Activated CD4-positive, CD25-positive, alpha-beta regulatory T cell treated with anti-CD3 and anti-CD28 coated beads, Interleukin-2, amount 50 U/mL, for 24 hours (primary cell): Measurements from ENCODE around the gene TGM2.

Source experiments
- ATAC-seq, 2 donors: fragments of 150-1000 bp; cut with Tn5 transposase; one replicate each; pipeline ENCODE4 v1.10.0; 2021; ENCODE audit warnings: mild to moderate bottlenecking in 1 of 2, moderate library complexity in 1 of 2

TGM2 gene

GRCh38 chr20:38130687-38131587 lies 34.1 kb downstream of the TGM2 start:
- no peak for ATAC-seq

- ATAC-seq = no peak
Observed at GRCh38 chr20:38129893-38130609, 35.0 kb downstream of the TGM2 start.

- ATAC-seq = no peak
Observed at GRCh38 chr20:38129248-38129865, 35.7 kb downstream of the TGM2 start.

- no peak for ATAC-seq
Observed at GRCh38 chr20:38128691-38129090, 36.4 kb downstream of the TGM2 start.

GRCh38 chr20:38127920-38128528 lies 37.0 kb downstream of the TGM2 start:
- no peak for ATAC-seq

- peak in 1 of 2 donors; percentile 51 for ATAC-seq
Observed at GRCh38 chr20:38126932-38127621, 38.0 kb downstream of the TGM2 start.

- no peak for ATAC-seq
Observed at GRCh38 chr20:38126146-38126921, 38.7 kb downstream of the TGM2 start.

- no peak for ATAC-seq
Observed at GRCh38 chr20:38125157-38126056, 39.7 kb downstream of the TGM2 start.

- ATAC-seq = no peak
Observed at GRCh38 chr20:38123021-38123587, 42.0 kb downstream of the TGM2 start.

- no peak for ATAC-seq
Observed at GRCh38 chr20:38121741-38122140, 43.3 kb downstream of the TGM2 start.

GRCh38 chr20:38120625-38120988 lies 44.5 kb downstream of the TGM2 start:
- no peak for ATAC-seq

- ATAC-seq = no peak
Observed at GRCh38 chr20:38119446-38119845, 45.6 kb downstream of the TGM2 start.

GRCh38 chr20:38117635-38118034 lies 47.4 kb downstream of the TGM2 start:
- no peak for ATAC-seq

GRCh38 chr20:38117205-38117604 lies 47.9 kb downstream of the TGM2 start:
- no peak for ATAC-seq

- ATAC-seq = no peak
Observed at GRCh38 chr20:38116409-38117165, 48.5 kb downstream of the TGM2 start.

- no peak for ATAC-seq
Observed at GRCh38 chr20:38115896-38116295, 49.2 kb downstream of the TGM2 start.

GRCh38 chr20:38115205-38115604 lies 49.9 kb downstream of the TGM2 start:
- ATAC-seq = no peak

GRCh38 chr20:38114353-38114791 lies 50.7 kb downstream of the TGM2 start:
- ATAC-seq = no peak
